AML-193 (cell line): ENCODE measurements around the gene FBXL20.
"Not testable (repeated sequence)": the region's sequence is repeated elsewhere in the genome, so short reads cannot be mapped to it uniquely, and the experiment has no call there.

Source experiments
- DNase-seq, 2 experiments: peaks; one replicate each; lab custom pipeline; 2025; lab: John Stamatoyannopoulos, UW

FBXL20 gene

DNA sequence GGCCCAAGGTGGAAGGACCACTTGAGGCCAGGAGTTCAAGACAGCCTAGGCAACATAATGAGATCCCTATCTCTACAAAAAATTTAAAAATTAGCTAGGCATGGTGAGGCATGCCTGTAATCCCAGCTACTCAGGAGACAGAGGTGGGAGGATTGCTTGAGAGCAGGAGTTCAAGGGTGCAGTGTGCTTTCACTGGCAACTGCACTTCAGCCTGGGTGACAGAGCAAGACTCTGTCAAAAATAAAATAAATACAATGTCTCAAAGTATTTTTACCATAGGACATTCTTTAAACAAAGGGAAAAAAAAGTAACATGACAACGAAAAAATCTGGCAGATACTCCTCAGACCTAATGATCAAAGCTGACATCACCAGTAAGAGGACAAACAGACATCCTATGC, 72.6 kb downstream of the FBXL20 start:
- no peak for DNase-seq

DNA sequence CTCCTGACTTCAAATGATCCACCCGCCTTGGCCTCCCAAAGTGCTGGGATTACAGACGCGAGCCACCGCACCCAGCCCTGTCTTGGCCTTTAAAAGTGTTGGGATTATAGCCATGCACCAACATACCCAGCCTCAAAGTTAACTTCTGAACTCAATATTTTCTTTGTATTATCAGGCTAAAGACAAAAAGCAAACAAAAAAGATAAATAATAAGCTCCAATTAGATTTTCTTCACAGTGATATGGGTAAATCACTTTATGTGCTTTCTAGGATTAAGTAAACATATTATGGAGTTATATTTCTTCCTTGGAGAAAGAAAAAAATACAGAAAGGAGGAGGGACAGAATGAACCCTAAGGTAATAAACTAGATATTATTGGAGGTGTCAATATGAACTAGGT, 74.3 kb downstream of the FBXL20 start:
- DNase-seq, result no peak

DNA sequence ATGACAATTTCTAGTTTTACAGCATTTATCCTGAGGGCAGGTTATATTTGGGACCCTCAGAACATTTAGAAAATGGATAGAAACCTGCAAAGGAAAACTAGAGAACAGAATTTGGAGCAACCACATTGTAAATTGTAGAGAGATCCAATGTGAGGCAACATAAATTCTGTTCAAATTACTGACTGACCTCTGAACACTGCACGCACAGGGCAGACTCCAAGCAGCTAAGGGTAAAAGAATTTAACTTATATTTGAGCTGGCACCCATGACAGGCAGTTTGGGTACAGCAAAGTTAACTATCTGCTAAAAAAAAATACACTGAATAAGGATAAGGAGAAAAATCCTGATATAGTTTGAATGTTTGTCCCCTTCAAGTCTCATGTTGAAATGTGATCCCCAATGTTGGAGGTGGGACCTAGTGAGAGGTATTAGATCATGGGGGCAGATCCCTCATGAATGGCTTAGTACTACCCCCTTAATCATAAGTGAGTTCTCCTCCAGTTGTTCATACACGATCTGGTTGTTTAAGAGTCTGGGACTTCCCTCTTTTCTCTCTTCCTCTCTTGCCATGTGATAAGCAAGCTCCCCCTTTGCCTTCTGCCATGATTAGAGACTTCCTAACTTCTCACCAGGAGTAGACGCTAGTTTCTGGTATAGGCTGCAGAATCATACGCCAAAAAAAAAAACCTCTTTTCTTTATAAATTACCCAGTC, 75.7 kb downstream of the FBXL20 start:
- peak; percentile 70 to 76 for DNase-seq

DNA sequence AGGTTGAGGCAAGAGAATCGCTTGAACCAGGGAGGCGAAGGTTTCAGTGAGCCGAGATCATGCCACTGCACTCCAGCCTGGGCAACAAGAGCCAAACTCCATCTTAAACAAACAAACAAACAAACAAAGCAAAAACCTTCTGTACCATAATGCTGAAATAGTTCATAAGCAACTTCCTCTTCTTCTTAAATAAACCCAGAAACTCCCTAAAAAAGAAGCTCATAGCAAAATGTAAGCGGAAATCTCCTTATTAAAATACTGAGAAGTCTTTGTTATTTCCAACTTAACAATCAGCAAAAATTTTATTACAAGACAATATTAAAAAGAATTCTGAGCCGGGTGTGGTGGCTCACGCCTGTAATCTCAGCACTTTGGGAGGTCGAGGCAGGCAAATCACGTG, 82.8 kb downstream of the FBXL20 start:
- DNase-seq, result no peak

DNA sequence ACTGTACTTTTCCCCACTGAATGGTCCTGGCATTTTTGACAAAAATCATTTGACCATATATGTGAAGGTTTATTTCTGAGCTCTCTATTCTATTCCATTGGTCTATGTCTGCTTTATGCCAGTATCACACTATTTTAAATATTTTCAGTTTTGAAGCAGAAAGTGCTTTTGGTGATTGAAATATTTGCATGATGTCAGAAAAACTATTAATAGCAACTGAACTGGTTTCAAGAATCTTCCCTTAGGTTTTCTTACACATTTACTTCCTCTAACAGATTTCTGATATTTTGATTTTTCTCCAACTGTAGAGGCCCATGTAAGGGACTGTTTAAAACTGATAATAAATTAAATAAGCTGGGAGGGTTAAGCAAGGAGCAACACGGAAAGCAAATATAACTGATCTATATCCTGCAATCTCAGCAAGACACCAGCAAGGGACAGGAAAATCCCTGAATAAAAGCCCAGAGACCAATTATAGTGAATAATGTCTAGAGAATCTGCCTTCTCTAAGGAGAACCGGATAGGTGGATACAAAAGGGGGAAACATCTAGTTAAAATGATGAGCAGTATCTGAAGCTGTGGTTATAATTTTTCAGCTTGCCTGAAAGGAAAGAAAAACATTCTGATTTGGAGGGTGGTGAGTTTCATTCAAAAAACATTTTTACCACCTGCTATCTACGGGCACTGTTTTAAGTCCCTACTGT, 94.8 kb downstream of the FBXL20 start:
- no peak for DNase-seq

GRCh38 chr17:39305978-39306377, 95.4 kb downstream of the FBXL20 start:
- no peak for DNase-seq

DNA sequence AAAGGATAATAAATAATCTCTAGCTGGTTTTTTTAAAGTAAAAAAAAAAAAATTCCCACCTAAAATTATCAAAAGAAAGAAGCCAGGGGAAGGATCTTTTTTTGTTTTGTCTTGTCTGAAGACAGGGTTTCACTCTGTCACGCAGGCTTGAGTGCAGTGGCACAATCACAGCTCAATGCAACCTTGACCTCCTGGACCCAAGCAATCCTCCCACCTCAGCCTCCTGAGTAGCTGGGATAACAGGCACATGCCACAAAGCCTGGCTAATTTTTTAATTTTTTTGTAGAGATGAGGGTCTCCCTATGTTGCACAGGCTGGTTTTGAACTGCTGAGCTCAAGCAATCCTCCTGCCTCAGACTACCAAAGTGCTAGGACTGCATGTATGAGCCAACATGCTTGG, 97.2 kb downstream of the FBXL20 start:
- no peak for DNase-seq

DNA sequence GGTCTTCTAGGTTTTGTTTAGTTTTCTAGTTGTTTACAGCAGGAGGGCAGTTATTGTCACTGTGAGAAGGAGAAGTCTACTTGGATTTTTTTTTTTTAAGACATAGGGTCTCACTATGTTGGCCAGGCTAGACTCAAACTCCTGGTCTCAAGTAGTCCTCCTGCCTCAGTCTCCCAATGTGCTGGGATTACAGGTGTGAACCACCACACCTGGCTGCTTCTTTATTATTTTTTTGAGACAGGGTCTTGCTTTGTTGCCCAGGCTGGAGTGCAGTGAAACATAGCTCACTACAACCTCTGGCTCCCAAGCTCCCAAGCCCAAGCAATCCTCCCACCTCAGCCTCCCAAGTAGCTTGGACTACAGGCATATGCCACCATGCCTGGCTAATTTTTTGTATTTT, 107.4 kb downstream of the FBXL20 start:
- DNase-seq, result no peak

GRCh38 chr17:39292546-39292945, 108.9 kb downstream of the FBXL20 start:
- DNase-seq, result not testable (repeated sequence)

DNA sequence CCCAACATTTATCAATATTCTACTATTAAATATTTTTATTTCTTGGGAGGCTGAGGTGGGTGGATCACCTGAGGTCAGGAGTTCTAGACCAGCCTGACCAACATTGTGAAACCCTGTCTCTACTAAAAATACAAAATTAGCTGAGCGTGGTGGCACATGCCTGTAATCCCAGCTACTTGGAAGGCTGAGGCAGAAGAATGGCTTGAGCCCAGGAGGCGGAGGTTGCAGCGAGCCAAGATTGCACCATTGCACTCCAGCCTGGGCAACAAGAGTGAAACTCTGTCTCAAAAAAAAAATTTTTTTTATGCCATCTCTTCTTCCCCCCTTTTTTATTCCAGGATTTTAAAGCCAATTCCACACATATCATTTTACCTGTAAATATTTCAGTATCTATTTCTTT, 114.9 kb downstream of the FBXL20 start:
- not testable (repeated sequence) for DNase-seq

DNA sequence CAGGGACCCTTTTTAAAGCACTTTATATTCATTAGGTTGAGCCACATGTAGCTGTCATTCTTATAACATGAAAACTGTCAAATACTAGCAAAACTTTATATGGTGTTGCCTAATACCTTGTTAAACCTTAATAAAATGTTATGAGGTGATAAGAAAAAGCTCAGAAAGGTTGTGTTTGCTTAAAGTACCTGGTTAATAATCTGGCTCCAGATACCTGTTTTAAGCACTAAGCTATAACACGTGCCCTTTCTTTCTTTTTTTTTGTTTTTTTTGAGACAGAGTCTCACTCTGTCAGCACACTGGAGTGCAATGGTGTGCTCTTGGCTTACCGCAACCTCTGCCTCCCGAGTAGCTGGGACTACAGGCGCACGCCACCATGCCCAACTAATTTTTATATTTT, 116.7 kb downstream of the FBXL20 start:
- no peak for DNase-seq

DNA sequence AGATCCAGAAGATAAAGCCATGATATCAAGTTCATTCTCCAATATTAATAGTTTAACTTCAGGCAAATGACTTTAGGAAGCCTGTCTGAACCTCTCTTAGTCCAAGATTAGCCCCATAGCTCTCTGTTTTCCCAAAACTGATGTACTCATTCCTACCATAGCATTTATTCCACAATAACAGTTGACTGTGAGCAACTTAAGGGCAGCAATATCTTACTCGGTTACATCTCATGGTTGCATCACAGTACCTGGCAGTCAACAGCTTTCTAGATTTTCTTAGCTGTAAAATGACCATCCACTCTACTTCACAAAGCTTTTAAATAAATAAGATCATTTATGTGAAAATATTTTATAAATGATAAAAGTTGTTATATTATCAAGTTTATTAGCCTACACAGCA, 117.5 kb downstream of the FBXL20 start:
- DNase-seq, result no peak

- no peak for DNase-seq
Measured at GRCh38 chr17:39283098-39283497, 118.3 kb downstream of the FBXL20 start.

GRCh38 chr17:39281806-39282205, 119.6 kb downstream of the FBXL20 start:
- no peak for DNase-seq

- not testable (repeated sequence) for DNase-seq
Measured at GRCh38 chr17:39278246-39278645, 123.2 kb downstream of the FBXL20 start.

DNA sequence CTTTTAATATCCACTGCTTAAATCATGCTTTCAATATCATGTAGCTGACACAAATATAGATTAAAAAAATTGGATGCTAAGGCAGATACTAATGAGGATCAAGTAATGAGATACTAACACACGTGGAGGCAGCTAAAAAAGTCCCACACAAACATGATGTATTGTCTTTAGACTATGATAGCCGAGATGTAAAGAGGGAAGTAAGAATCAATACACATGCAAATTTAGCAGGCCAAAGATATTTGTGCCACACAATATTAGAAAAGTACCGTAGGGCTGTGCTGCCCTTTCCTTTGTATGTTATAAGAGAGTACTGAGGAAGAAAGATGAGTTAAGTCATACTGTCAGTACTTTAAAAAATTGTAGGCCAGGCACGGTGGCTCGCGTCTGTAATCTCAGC, 124.3 kb downstream of the FBXL20 start:
- DNase-seq, result no peak

- no peak for DNase-seq
Measured at GRCh38 chr17:39276113-39276512, 125.3 kb downstream of the FBXL20 start.

- DNase-seq, result peak; percentile 24 to 43
Measured at GRCh38 chr17:39271546-39271945, 129.9 kb downstream of the FBXL20 start.

- DNase-seq, result peak; percentile 77 to 78
Measured at GRCh38 chr17:39270923-39271322, 130.5 kb downstream of the FBXL20 start.

GRCh38 chr17:39264119-39264518, 137.3 kb downstream of the FBXL20 start:
- no peak for DNase-seq

DNA sequence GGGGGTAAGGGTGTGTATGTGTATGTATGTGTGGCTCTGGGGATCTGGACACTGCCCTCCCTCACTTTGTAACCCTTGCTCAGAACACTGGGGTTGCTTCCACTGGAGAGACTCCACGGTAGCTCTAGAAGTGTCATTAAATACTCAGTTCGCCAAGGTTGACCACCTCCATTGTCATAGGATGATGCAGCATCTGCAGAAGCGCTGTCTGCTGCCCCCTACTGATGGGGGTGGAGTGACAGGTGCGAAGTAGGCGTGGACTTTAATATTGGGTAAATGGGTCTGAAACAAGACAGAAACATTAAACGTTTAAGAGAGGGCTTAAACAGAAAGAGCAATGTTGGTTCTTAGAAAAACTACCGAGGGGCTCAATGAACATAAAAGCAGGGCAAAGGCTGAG, 140.1 kb downstream of the FBXL20 start:
- DNase-seq, result no peak

GRCh38 chr17:39252788-39253460, 148.5 kb downstream of the FBXL20 start:
- DNase-seq, result no peak

- no peak for DNase-seq
Measured at GRCh38 chr17:39251997-39252396, 149.4 kb downstream of the FBXL20 start.
